ENCODE measurements around the gene CTTNBP2.

Gene CTTNBP2

DNA sequence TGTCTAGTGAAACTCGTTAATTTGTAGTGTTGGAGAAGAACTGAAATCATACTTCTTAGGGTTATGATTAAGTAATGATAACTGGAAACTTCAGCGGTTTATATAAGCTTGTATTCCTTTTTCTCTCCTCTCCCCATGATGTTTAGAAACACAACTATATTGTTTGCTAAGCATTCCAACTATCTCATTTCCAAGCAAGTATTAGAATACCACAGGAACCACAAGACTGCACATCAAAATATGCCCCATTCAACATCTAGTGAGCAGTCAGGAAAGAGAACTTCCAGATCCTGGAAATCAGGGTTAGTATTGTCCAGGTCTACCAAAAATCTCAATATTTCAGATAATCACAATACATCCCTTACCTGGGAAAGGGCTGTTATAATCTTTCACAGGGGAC, 205.8 kb downstream of the CTTNBP2 start:
- Histone ChIP-seq H3K36me3 (ENCODE audit: control insufficient read depth in 2 of 2, insufficient read depth in 1 of 2, low read length in 2 of 2) (no peaks in the 10 kb centered on the region), H3K4me3 (ENCODE audit: low read depth, low read length) (no peak overlapping the region), H3K27ac (ENCODE audit: extremely low read depth, low read depth, low read length) (no peak overlapping the region), H3K9me3 (ENCODE audit: control insufficient read depth, insufficient read depth, low read depth, low read length) (no peaks in the 10 kb centered on the region), H3K4me1 (ENCODE audit: control insufficient read depth, insufficient read depth, low read length) (no peaks in the 10 kb centered on the region)
- ChIA-PET POLR2A (no interaction called here), CTCF (interaction anchor here (0.6 to 1.1 kb wide), 4 partner anchors 9 to 208 kb away, joined by 3 to 4 read pairs (median 3); no protein-coding TSS in a partner anchor)
- TF ChIP-seq MYNN (tag by site-specific recombination; IDR thresholded peaks at IDR 0.05; ENCODE audit: borderline replicate concordance) (no peak), ZNF423 (tag by site-specific recombination; IDR thresholded peaks at IDR 0.05) (no peak), KLF9 (tag by site-specific recombination; IDR thresholded peaks at IDR 0.05; ENCODE audit: low read depth) (no peak), ZNF830 (tag by site-specific recombination; IDR thresholded peaks at IDR 0.05; ENCODE audit: low read depth) (no peak), ZNF701 (tag by site-specific recombination; IDR thresholded peaks at IDR 0.05) (no peak), GLIS2 (tag by site-specific recombination; IDR thresholded peaks at IDR 0.05) (no peak), ZNF664 (tag by site-specific recombination; IDR thresholded peaks at IDR 0.05) (no peak), ZNF394 (tag by site-specific recombination; IDR thresholded peaks at IDR 0.05; ENCODE audit: borderline replicate concordance) (no peak), ZNF239 (tag by site-specific recombination; IDR thresholded peaks at IDR 0.05) (no peak)

GRCh38 chr7:117666689-117667088, 206.6 kb downstream of the CTTNBP2 start:
- CTCF ChIA-PET, result interaction anchor here (0.6 to 1.1 kb wide), 5 partner anchors 10 to 279 kb away, joined by 3 to 4 read pairs (median 3); no protein-coding TSS in a partner anchor
- POLR2A ChIA-PET, result no interaction called here
- Histone ChIP-seq H3K9me3 (ENCODE audit: control insufficient read depth, insufficient read depth, low read depth, low read length) (no peaks in the 10 kb centered on the region), H3K4me3 (ENCODE audit: low read depth, low read length) (no peak overlapping the region), H3K4me1 (ENCODE audit: control insufficient read depth, insufficient read depth, low read length) (no peaks in the 10 kb centered on the region), H3K27ac (ENCODE audit: extremely low read depth, low read depth, low read length) (no peak overlapping the region), H3K36me3 (ENCODE audit: control insufficient read depth in 2 of 2, insufficient read depth in 1 of 2, low read length in 2 of 2) (no peaks in the 10 kb centered on the region)
- no peak for TF ChIP-seq ZBTB6 (tag by site-specific recombination; IDR thresholded peaks at IDR 0.05)

DNA sequence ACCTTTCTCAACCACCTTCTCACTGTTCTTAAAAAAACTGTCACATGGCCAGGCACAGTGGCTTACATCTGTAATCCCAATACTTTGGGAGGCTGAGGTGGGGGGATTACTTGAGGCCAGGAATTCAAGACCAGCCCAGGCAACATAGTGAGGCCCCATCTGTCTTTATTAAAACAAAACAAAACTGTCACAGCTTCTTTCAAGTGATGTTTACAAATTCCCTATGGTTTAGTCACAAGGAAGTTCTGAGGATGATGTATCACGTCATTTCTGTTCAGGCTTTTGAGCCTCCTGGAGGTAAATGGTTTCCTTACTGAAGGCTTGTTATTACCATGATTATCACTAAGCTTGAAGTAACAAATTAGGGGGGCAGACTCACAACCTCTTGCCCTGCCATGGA, 207.2 kb downstream of the CTTNBP2 start:
- no peak overlapping the region for H3K4me3 ChIP-seq (ENCODE audit: low read depth, low read length)
- H3K36me3 ChIP-seq (ENCODE audit: control insufficient read depth in 2 of 2, insufficient read depth in 1 of 2, low read length in 2 of 2), result no peaks in the 10 kb centered on the region
- ChIA-PET POLR2A (no interaction called here), CTCF (interaction anchor here (0.6 to 1.1 kb wide), 3 partner anchors 55 to 280 kb away, joined by 3 to 4 read pairs (median 3); no protein-coding TSS in a partner anchor)
- H3K9me3 ChIP-seq (ENCODE audit: control insufficient read depth, insufficient read depth, low read depth, low read length), result no peaks in the 10 kb centered on the region
- H3K4me1 ChIP-seq (ENCODE audit: control insufficient read depth, insufficient read depth, low read length), result no peaks in the 10 kb centered on the region
- TF ChIP-seq ZNF600 (tag by site-specific recombination; IDR thresholded peaks at IDR 0.05) (no peak), KLF10 (tag by site-specific recombination; IDR thresholded peaks at IDR 0.05) (no peak), ZNF391 (tag by site-specific recombination; IDR thresholded peaks at IDR 0.05; ENCODE audit: borderline replicate concordance, low read depth) (no peak), ZNF624 (tag by site-specific recombination; IDR thresholded peaks at IDR 0.05) (no peak), SETDB1 (IDR thresholded peaks at IDR 0.05; ENCODE audit: insufficient read length, low read length) (no peak), ZNF830 (tag by site-specific recombination; IDR thresholded peaks at IDR 0.05; ENCODE audit: low read depth) (no peak)
- H3K27ac ChIP-seq (ENCODE audit: extremely low read depth, low read depth, low read length), result no peak overlapping the region

DNA sequence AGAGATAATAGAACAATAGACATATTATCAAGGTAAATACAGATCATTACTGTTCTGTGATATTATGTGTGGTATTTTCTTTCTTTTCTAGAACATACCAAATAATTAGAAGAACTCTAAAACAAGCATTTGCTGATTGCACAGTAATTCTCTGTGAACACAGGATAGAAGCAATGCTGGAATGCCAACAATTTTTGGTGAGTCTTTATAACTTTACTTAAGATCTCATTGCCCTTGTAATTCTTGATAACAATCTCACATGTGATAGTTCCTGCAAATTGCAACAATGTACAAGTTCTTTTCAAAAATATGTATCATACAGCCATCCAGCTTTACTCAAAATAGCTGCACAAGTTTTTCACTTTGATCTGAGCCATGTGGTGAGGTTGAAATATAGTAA, 207.9 kb downstream of the CTTNBP2 start:
- ChIA-PET POLR2A (no interaction called here), CTCF (interaction anchor here (1.2 kb wide), 1 partner anchor 9 kb away, joined by 4 read pairs; no protein-coding TSS in a partner anchor)
- H3K9me3 ChIP-seq (ENCODE audit: control insufficient read depth, insufficient read depth, low read depth, low read length), result no peaks in the 10 kb centered on the region
- TF ChIP-seq HOXC10 (CRISPR knock-in tag; IDR thresholded peaks at IDR 0.05) (no peak), GLI4 (tag by site-specific recombination; IDR thresholded peaks at IDR 0.05) (no peak), ZNF114 (tag by site-specific recombination; IDR thresholded peaks at IDR 0.05) (no peak), ZBTB8A (tag by site-specific recombination; IDR thresholded peaks at IDR 0.05) (no peak), ZNF518A (tag by site-specific recombination; conservative IDR thresholded peaks at IDR 0.05; ENCODE audit: low read depth) (no peak), YY2 (tag by site-specific recombination; IDR thresholded peaks at IDR 0.05) (no peak)

More for the DNA sequence above, 207.9 kb downstream of the CTTNBP2 start:
- Histone ChIP-seq H3K4me3 (ENCODE audit: low read depth, low read length) (no peak overlapping the region), H3K36me3 (ENCODE audit: control insufficient read depth in 2 of 2, insufficient read depth in 1 of 2, low read length in 2 of 2) (no peaks in the 10 kb centered on the region), H3K27ac (ENCODE audit: extremely low read depth, low read depth, low read length) (no peak overlapping the region), H3K4me1 (ENCODE audit: control insufficient read depth, insufficient read depth, low read length) (no peaks in the 10 kb centered on the region)
